Tibial artery (tissue), 4 donors: Measurements from ENCODE around the gene NXN.

Experiments
- DNase-seq, 2 donors: peaks; one replicate each; pipeline ENCODE4 v3.0.0-alpha.2; 2019
- H3K27ac ChIP-seq, 2 donors: fragments of 200-600 bp; sonication (generic) in 1 of 2; 1 replicate in 1 of 2; 2 replicates in 1 of 2; pipeline ENCODE4 v1.5.1; 2018 to 2019; ENCODE audit warnings: mild to moderate bottlenecking in 1 of 2
- H3K27me3 ChIP-seq, 2 donors: fragments of 200-600 bp; sonication (generic) in 1 of 2; one replicate each; pipeline versions ENCODE4 v1.5.1 to v1.6.0; 2016 to 2019
- H3K36me3 ChIP-seq, 3 donors: fragments of 200-600 bp; sonication (generic) in 2 of 3; one replicate each; pipeline ENCODE4 v1.5.1; 2016 to 2019; ENCODE audit warnings: mild to moderate bottlenecking in 2 of 3
- H3K4me1 ChIP-seq, 4 donors: fragments of 200-600 bp; sonication (generic) in 2 of 4; 1 replicate in 3 of 4; 2 replicates in 1 of 4; pipeline ENCODE4 v1.5.1; 2016 to 2019
- H3K4me3 ChIP-seq, 2 donors: fragments of 200-600 bp; sonication (generic) in 1 of 2; 1 replicate in 1 of 2; 2 replicates in 1 of 2; pipeline ENCODE4 v1.5.1; 2018 to 2019; ENCODE audit warnings: mild to moderate bottlenecking in 2 of 2
- H3K9me3 ChIP-seq, 3 donors: fragments of 200-600 bp; sonication (generic) in 1 of 3; one replicate each; pipeline ENCODE4 v1.5.1; 2016 to 2019
- intact Hi-C: fragments of 100-400 bp; cut with DNase I; formaldehyde crosslinking; loops from one replicate; pipeline ENCODE4 v1.15.0; 2023; ENCODE audit warnings: low total_unique reads
- TF ChIP-seq, protein P1 (sequence below), 2 experiments: fragments of 200-600 bp in 1 of 2; fragments of 450-650 bp in 1 of 2; IDR thresholded peaks; one replicate each; pipeline ENCODE4 v1.5.1; 2017 to 2019; ENCODE audit warnings: antibody characterized with exemption in 2 of 2, mild to moderate bottlenecking in 1 of 2, moderate library complexity in 1 of 2

The NXN gene

DNA sequence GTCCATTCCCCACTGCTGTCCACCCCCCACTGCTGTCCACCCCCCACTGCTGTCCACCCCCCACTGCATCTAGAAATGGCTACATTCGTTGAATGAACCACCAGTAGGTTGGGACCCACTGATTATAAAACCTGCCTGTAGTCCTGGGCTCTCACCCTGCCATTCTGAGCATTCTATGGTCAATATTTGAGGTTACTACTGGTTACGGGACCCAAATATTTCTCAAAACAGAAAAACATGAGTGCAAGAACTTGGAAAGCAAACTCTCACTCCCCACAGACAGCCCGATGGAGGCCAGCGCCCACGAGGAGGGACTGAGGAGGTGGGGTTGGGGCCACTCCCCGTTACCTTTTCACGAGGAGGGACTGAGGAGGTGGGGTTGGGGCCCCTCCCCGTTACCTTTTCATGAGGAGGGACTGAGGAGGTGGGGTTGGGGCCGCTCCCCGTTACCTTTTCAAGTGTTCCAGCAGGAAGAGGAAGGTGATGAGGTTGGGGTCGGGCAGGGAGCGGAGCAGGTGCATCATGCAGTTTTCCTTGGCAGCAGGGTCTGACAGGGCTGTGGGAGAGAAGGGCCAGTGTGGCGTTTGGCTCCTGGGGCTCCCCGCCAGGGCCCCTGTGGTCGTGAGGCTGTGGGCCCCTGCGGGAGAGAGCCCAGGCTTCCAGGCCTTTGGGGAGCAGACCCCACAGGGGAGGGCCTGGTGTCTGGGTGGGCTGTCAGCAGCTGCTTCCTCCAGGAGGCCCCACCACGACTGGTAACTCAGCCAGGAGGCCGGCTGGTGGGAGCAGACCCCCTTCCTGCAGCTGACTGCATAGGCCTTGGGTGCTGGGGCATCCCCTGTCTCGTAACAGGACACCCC lies 29.9 kb upstream of the NXN start:
- H3K27ac ChIP-seq = peak overlapping the region; percentile 87 to 97
- intact Hi-C loops = no loop called here
- H3K36me3 ChIP-seq = peaks cover 49 to 60% (median 51%) of the 10 kb centered on the region in 3 donors
- TF ChIP-seq, protein P1, sequence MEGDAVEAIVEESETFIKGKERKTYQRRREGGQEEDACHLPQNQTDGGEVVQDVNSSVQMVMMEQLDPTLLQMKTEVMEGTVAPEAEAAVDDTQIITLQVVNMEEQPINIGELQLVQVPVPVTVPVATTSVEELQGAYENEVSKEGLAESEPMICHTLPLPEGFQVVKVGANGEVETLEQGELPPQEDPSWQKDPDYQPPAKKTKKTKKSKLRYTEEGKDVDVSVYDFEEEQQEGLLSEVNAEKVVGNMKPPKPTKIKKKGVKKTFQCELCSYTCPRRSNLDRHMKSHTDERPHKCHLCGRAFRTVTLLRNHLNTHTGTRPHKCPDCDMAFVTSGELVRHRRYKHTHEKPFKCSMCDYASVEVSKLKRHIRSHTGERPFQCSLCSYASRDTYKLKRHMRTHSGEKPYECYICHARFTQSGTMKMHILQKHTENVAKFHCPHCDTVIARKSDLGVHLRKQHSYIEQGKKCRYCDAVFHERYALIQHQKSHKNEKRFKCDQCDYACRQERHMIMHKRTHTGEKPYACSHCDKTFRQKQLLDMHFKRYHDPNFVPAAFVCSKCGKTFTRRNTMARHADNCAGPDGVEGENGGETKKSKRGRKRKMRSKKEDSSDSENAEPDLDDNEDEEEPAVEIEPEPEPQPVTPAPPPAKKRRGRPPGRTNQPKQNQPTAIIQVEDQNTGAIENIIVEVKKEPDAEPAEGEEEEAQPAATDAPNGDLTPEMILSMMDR (IDR thresholded peaks at IDR 0.05) = no peak
- no peaks in the 10 kb centered on the region for H3K9me3 ChIP-seq
- peaks cover 11 to 64% (median 54%) of the 10 kb centered on the region in 4 donors for H3K4me1 ChIP-seq
- H3K27me3 ChIP-seq = no peaks in the 10 kb centered on the region
- no peak for DNase-seq
- no peak overlapping the region for H3K4me3 ChIP-seq

- H3K27me3 ChIP-seq = no peaks in the 10 kb centered on the region
Measured at GRCh38 chr17:1008008-1008761, 28.6 kb upstream of the NXN start.

DNA sequence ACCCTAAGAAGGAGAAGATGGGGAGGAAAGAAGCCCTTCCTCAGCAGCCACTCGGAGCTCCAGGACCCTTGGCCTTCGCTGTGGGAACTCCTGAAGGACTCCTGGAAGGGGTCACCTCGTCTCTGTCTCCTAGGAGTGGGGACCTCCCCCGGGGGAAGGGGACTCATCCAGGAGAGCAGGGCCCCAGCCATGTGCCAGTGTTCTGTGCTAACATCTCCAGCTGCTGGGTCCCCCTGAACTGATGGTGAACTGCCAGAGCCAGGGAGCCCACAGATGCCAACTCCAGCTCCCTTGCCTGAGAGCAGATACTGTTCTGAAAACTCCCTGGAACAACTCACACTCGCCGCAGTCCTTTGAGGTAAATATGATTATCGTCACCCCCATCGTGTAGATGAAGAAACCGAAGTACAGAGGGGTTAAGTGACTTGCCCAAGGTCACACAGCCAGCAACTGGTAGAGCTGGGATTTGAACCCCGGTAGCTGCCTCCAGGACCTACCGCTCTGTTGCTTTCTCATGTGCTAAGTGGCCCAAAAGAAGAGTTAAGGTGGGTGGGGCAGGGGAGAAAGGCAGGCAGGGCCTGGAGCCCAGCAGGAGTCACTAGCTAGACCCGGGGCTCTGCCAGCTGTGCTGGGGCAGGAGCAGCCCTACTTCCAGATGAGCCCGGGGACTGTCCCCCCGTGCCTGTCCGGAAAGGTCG lies 27.9 kb upstream of the NXN start:
- Histone ChIP-seq H3K9me3 (no peaks in the 10 kb centered on the region), H3K4me1 (peaks cover 15 to 84% (median 74%) of the 10 kb centered on the region in 4 donors), H3K4me3 (peak overlapping the region in 1 of 2 donors; percentile 22), H3K27ac (peak overlapping the region; percentile 87 to 97), H3K27me3 (no peaks in the 10 kb centered on the region), H3K36me3 (peaks cover 56 to 64% (median 62%) of the 10 kb centered on the region in 3 donors)
- intact Hi-C loops = no loop called here
- DNase-seq = no peak
- TF ChIP-seq, protein P1 (IDR thresholded peaks at IDR 0.05) = no peak

More at GRCh38 chr17:1008008-1008761, 28.6 kb upstream of the NXN start:
- TF ChIP-seq, protein P1 (IDR thresholded peaks at IDR 0.05) = peak in 1 of 2 experiments; percentile 8
- Histone ChIP-seq H3K4me3 (peak overlapping the region in 1 of 2 donors; percentile 22), H3K36me3 (peaks cover 57 to 71% (median 62%) of the 10 kb centered on the region in 3 donors), H3K27ac (peak overlapping the region; percentile 87 to 97), H3K4me1 (peaks cover 15 to 76% (median 67%) of the 10 kb centered on the region in 4 donors), H3K9me3 (no peaks in the 10 kb centered on the region)
- intact Hi-C loops = no loop called here
- peak; percentile 83 to 93 for DNase-seq

- Histone ChIP-seq H3K4me1 (peaks cover 15 to 95% (median 86%) of the 10 kb centered on the region in 4 donors), H3K27ac (peak overlapping the region; percentile 79 to 83), H3K36me3 (peaks cover 42 to 54% (median 51%) of the 10 kb centered on the region in 3 donors), H3K4me3 (peak overlapping the region; percentile 21 to 23), H3K27me3 (no peaks in the 10 kb centered on the region), H3K9me3 (no peaks in the 10 kb centered on the region)
- TF ChIP-seq, protein P1 (IDR thresholded peaks at IDR 0.05) = no peak
- no peak for DNase-seq
- intact Hi-C loops = no loop called here
Measured at GRCh38 chr17:1006054-1006453, 26.5 kb upstream of the NXN start.

DNA sequence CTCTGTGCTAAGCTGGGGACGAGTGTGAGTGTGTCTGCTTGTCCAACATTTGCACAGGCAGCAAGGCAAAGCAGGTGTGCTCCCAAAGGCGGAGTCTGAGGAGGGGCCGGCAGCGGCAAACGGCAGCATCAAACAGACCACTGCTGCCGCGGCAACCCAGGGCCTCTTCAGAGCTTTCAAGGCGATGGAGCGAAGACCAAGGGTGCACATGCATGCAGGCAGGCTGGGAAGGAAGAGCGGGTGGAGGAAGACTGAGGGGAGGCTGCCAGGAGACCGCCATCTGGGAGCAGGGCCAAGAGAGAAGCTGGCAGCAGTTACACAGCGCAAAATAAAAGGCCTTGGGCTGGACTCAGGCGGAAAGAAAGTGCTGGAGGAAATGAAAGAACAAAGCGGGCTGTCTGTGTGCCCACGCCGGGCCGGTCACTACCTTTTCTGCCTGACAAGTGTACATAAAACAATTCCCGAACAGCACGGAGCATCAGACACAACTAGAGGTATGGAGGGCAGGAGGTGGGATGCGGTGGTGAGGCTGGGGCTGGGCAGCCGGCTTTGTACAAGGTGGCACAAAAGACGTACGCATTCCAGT lies 25.9 kb upstream of the NXN start:
- H3K4me3 ChIP-seq = peak overlapping the region; percentile 21 to 23
- no peaks in the 10 kb centered on the region for H3K27me3 ChIP-seq
- TF ChIP-seq, protein P1 (IDR thresholded peaks at IDR 0.05) = no peak
- intact Hi-C loops = no loop called here
- H3K36me3 ChIP-seq = peaks cover 36 to 54% (median 48%) of the 10 kb centered on the region in 3 donors
- DNase-seq = peak; percentile 72 to 93
- peaks cover 15 to 98% (median 91%) of the 10 kb centered on the region in 4 donors for H3K4me1 ChIP-seq
- H3K27ac ChIP-seq = peak overlapping the region; percentile 79 to 83
- H3K9me3 ChIP-seq = no peaks in the 10 kb centered on the region
